Colonic mucosa (tissue), 4 donors: ENCODE measurements around the gene HLA-DQB1. TPM values are rescaled to one million over a fixed set of nuclear protein-coding genes. Genes with fewer than 3 reads are reported as not detected.
"Not testable (repeated sequence)": the region's sequence is repeated elsewhere in the genome, so short reads cannot be mapped to it uniquely, and the experiment has no call there.

Experiments used
- DNase-seq: peaks from one replicate; pipeline ENCODE4 v3.0.0-alpha.2; 2020
- H3K27ac ChIP-seq: fragments of 200-600 bp; one replicate; pipeline ENCODE4 v1.8.0; 2021
- H3K27me3 ChIP-seq: fragments of 200-600 bp; one replicate; pipeline ENCODE4 v1.8.0; 2021
- H3K36me3 ChIP-seq: fragments of 200-600 bp; one replicate; pipeline ENCODE4 v1.8.0; 2021
- H3K4me1 ChIP-seq: fragments of 200-600 bp; one replicate; pipeline ENCODE4 v1.8.0; 2021; ENCODE audit warnings: mild to moderate bottlenecking
- H3K4me3 ChIP-seq: fragments of 200-600 bp; one replicate; pipeline ENCODE4 v1.8.0; 2021
- H3K9ac ChIP-seq, 2 donors: one replicate each; pipeline ENCODE4 v1.7.0; 2013; ENCODE audit warnings: control low read depth in 2 of 2, low read depth in 2 of 2, low read length in 2 of 2
- H3K9me3 ChIP-seq: fragments of 200-600 bp; one replicate; pipeline ENCODE4 v1.8.0; 2021
- CTCF ChIP-seq: fragments of 200-600 bp; IDR thresholded peaks from one replicate; pipeline ENCODE4 v1.8.0; 2022; ENCODE audit warnings: antibody characterized with exemption, mild to moderate bottlenecking
- intact Hi-C: fragments of 100-400 bp; cut with DNase I; formaldehyde crosslinking; loops from one replicate; pipeline ENCODE4 v1.14.1; 2022
- total RNA-seq, 2 donors: library from RNA; stranded (reverse); fragmentation: NEBNext Ultra II Directional in 1 of 2; extraction: Animal tissue kit (Norgen Biotek cat#: 25700) in 1 of 2; gene quantifications; one replicate each; pipeline ENCODE4 v1.2.1, GENCODE V29; 2021
- donor health status: healthy.
- donor health status: DM: no; HTN: no; CAD: no.
- donor health status: DM: no; HTN: no; CAD: no.

HLA-DQB1 gene
- 1 to 10 TPM; 1.8 to 6.5 TPM for total RNA-seq

GRCh38 chr6:32666420-32667300, at the start of gene HLA-DQB1:
HLA-DQB1 (minus strand) TSS chr6:32666657; CDS start chr6:32666607, 50 bp downstream.
- H3K9ac ChIP-seq = no peak within 1 kb of the TSS
- H3K27ac ChIP-seq = no peak within 1 kb of the TSS
- no peak within 1 kb of the TSS for H3K4me3 ChIP-seq
- H3K9me3 ChIP-seq = no peaks in the 10 kb centered on the region
- TF ChIP-seq CTCF = no peak
- H3K36me3 ChIP-seq = no peaks in the 10 kb centered on the region
- no peaks in the 10 kb centered on the region for H3K4me1 ChIP-seq
- intact Hi-C loops = no loop called here
- peak; percentile 19 for DNase-seq
- H3K27me3 ChIP-seq = no peaks in the 10 kb centered on the region

- DNase-seq = no peak
- no peak overlapping the region for H3K9ac ChIP-seq
- H3K27ac ChIP-seq = no peak overlapping the region
- H3K36me3 ChIP-seq = no peaks in the 10 kb centered on the region
- intact Hi-C loops = no loop called here
- H3K4me1 ChIP-seq = no peaks in the 10 kb centered on the region
- TF ChIP-seq CTCF = no peak
- no peak overlapping the region for H3K4me3 ChIP-seq
- H3K9me3 ChIP-seq = no peaks in the 10 kb centered on the region
- no peaks in the 10 kb centered on the region for H3K27me3 ChIP-seq
Observed at GRCh38 chr6:32713241-32713640, 46.8 kb upstream of the HLA-DQB1 start.

GRCh38 chr6:32709625-32710024, 43.2 kb upstream of the HLA-DQB1 start:
- no peak for TF ChIP-seq CTCF
- intact Hi-C loops = no loop called here
- H3K9ac ChIP-seq = no peak overlapping the region
- H3K4me3 ChIP-seq = no peak overlapping the region
- H3K9me3 ChIP-seq = no peaks in the 10 kb centered on the region
- DNase-seq = no peak
- no peaks in the 10 kb centered on the region for H3K27me3 ChIP-seq
- H3K27ac ChIP-seq = no peak overlapping the region
- H3K36me3 ChIP-seq = no peaks in the 10 kb centered on the region
- H3K4me1 ChIP-seq = no peaks in the 10 kb centered on the region

GRCh38 chr6:32705164-32705563, 38.7 kb upstream of the HLA-DQB1 start:
- DNase-seq, H3K27me3 ChIP-seq, H3K9me3 ChIP-seq, H3K4me1 ChIP-seq, H3K4me3 ChIP-seq, H3K36me3 ChIP-seq, H3K27ac ChIP-seq, intact Hi-C loops, H3K9ac ChIP-seq: not testable (repeated sequence)

DNA sequence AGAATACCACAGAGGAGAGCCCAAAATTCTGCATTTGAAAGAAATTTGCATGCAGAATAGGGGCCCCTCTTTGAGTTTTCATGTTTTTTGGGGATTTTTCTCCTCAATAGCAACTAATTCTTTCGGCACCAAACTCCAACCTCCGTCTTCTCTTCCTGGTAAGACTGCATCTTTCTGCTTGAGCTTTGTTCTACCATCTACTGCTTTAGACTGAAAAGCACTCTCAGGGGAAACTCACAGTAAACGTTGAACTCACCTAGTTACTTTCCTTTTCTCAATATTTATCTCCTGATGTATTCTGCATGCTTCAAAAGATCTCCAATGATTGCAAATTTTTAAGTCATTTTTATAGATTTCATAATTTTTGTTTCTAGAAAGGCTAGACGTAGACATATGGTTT, 36.9 kb upstream of the HLA-DQB1 start:
- Histone ChIP-seq H3K27me3 (no peaks in the 10 kb centered on the region), H3K9ac (no peak overlapping the region), H3K4me3 (no peak overlapping the region), H3K4me1 (no peaks in the 10 kb centered on the region), H3K36me3 (no peaks in the 10 kb centered on the region), H3K9me3 (no peaks in the 10 kb centered on the region), H3K27ac (no peak overlapping the region)
- no peak for TF ChIP-seq CTCF
- DNase-seq = no peak
- intact Hi-C loops = loop anchor here (5.0 kb wide), 3 partner anchors 84 to 286 kb away; no protein-coding TSS in a partner anchor
